ENCODE results near the gene RTL1.

Gene RTL1

DNA sequence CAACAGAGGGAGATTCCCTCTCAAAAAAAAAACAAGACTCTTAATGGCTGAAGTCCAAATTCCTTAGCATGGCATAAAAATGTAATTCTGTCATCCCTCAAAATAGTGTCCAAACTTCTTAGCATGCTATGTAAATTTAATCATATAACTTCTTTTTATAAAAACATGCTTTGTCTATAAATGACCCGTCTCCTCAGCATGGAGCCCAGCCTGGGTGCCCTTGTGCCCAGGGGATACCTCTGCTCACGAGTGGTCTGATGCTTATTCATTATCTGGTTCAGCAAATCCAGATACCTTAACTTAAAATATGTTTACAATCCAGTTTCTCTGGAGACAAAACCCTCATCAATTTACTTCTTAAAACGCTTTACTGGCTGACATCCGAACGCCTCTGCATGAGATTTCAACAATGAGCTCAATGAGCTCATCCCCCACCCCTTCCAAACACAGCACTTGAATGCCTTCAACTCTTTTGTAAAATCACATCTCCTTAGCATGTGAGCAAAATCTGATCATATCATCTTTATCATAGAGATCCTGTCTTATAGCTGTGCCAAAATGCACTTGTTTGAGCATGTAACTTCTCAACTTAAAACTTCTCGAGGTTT is 15.7 kb downstream of the RTL1 start:
- H3K27me3 ChIP-seq (ENCODE audit: insufficient read depth, low read length), result no peaks in the 10 kb centered on the region
- no peak overlapping the region for H3K27ac ChIP-seq (ENCODE audit: low read length)
- H3K9me3 ChIP-seq (ENCODE audit: insufficient read depth, low read depth, low read length), result no peaks in the 10 kb centered on the region
- H3K9ac ChIP-seq (ENCODE audit: low read depth, low read length), result no peak overlapping the region
- no peaks in the 10 kb centered on the region for H3K36me3 ChIP-seq (ENCODE audit: insufficient read depth, low read depth, low read length)
- peaks cover 2% of the 10 kb centered on the region; the same call in 1 of the 2 replicates for H3K4me1 ChIP-seq (ENCODE audit: insufficient read depth, low read length)
- no peak overlapping the region for H3K4me3 ChIP-seq (ENCODE audit: low read length)

DNA sequence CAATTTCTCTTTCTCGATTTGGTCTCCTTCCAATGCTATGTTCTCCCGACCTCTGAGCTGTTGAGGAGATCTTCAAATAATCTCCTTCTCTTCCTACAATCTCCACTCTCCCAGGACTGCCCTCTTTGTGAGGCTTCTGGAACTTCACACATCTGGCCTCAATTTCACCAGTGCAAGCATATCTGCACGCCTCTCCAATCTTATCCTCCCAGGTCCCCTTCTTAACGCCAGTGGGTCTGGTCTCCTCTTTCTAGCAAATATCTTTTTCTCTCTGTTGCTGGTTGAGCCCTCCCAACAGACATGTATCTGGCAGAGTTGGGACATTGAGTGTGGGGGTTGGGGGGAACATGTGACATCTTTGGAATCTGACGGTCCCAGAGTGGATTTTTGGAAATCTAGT is 17.9 kb downstream of the RTL1 start:
- Histone ChIP-seq H3K9me3 (ENCODE audit: insufficient read depth, low read depth, low read length) (no peaks in the 10 kb centered on the region; the same call in 1 of the 2 replicates), H3K36me3 (ENCODE audit: insufficient read depth, low read depth, low read length) (no peaks in the 10 kb centered on the region), H3K27me3 (ENCODE audit: insufficient read depth, low read length) (no peaks in the 10 kb centered on the region), H3K9ac (ENCODE audit: low read depth, low read length) (no peak overlapping the region), H3K27ac (ENCODE audit: low read length) (no peak overlapping the region), H3K4me1 (ENCODE audit: insufficient read depth, low read length) (peaks cover 2% of the 10 kb centered on the region; the same call in 1 of the 2 replicates), H3K4me3 (ENCODE audit: low read length) (no peak overlapping the region)

DNA sequence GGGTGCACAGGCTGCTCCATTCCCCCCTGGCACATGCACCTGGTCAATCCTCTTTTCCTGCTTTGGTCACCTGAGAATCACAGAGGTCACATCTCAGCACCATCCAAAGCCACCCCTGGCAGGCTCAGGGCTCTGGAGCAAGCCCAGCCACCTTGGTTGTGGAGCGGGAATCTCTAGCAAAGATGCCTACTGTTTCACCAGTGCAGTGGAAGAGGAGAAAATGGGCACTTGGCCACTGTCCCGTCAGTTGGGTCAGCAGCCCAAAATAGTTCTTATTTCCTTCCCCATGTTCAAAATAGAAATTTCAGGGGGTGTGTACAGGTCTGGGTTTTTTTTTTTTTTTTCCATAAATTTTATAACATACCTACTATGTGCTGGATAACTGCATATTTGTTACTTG is 18.3 kb downstream of the RTL1 start:
- no peak overlapping the region for H3K27ac ChIP-seq (ENCODE audit: low read length)
- H3K4me3 ChIP-seq (ENCODE audit: low read length), result no peak overlapping the region
- no peaks in the 10 kb centered on the region; the same call in 1 of the 2 replicates for H3K9me3 ChIP-seq (ENCODE audit: insufficient read depth, low read depth, low read length)
- H3K4me1 ChIP-seq (ENCODE audit: insufficient read depth, low read length), result peaks cover 2% of the 10 kb centered on the region; the same call in 1 of the 2 replicates
- no peaks in the 10 kb centered on the region for H3K36me3 ChIP-seq (ENCODE audit: insufficient read depth, low read depth, low read length)
- H3K27me3 ChIP-seq (ENCODE audit: insufficient read depth, low read length), result no peaks in the 10 kb centered on the region
- no peak overlapping the region for H3K9ac ChIP-seq (ENCODE audit: low read depth, low read length)

DNA sequence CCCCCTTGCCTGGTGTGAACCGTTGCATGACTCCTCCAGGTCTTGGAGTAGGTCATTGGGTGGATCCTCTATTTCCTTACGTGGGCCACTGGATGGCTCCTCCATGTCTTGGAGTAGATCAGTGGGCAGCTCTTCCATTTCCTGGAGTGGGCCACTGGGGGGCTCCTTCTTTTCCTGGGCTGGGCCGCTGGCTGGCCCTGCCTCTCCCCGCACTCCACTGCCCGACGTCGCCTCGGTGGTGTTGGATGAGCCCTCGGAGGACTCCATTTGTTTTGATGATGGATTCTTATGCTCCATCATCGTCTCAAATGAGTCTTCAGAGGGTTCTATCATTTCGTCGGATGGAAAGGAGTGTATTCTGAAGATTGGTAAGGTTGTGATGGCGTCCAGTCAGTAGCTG is 19.1 kb downstream of the RTL1 start:
- Histone ChIP-seq H3K9ac (ENCODE audit: low read depth, low read length) (no peak overlapping the region), H3K4me1 (ENCODE audit: insufficient read depth, low read length) (peaks cover 2% of the 10 kb centered on the region; the same call in 1 of the 2 replicates), H3K27me3 (ENCODE audit: insufficient read depth, low read length) (no peaks in the 10 kb centered on the region), H3K36me3 (ENCODE audit: insufficient read depth, low read depth, low read length) (no peaks in the 10 kb centered on the region), H3K4me3 (ENCODE audit: low read length) (no peak overlapping the region), H3K9me3 (ENCODE audit: insufficient read depth, low read depth, low read length) (no peaks in the 10 kb centered on the region; the same call in 1 of the 2 replicates), H3K27ac (ENCODE audit: low read length) (no peak overlapping the region)

DNA sequence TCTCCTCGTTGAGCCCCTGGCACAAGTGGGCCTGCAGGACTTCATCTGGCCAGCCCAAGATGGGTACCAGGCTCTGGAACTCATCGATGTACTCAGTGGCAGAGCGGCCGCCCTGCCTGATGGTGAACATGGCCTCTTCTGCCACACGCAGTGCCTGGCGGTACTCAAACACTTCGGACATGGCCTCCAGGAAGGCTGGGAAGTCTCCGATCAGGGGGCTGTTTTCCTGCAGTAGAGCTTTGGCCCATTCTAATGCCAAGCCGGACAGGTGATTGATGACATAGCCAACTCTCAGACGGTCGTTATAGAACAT is 19.8 kb downstream of the RTL1 start:
- Histone ChIP-seq H3K36me3 (ENCODE audit: insufficient read depth, low read depth, low read length) (no peaks in the 10 kb centered on the region), H3K4me1 (ENCODE audit: insufficient read depth, low read length) (peaks cover 2% of the 10 kb centered on the region; the same call in 1 of the 2 replicates), H3K4me3 (ENCODE audit: low read length) (no peak overlapping the region), H3K27ac (ENCODE audit: low read length) (no peak overlapping the region), H3K27me3 (ENCODE audit: insufficient read depth, low read length) (no peaks in the 10 kb centered on the region), H3K9me3 (ENCODE audit: insufficient read depth, low read depth, low read length) (no peaks in the 10 kb centered on the region; the same call in 1 of the 2 replicates), H3K9ac (ENCODE audit: low read depth, low read length) (no peak overlapping the region)

DNA sequence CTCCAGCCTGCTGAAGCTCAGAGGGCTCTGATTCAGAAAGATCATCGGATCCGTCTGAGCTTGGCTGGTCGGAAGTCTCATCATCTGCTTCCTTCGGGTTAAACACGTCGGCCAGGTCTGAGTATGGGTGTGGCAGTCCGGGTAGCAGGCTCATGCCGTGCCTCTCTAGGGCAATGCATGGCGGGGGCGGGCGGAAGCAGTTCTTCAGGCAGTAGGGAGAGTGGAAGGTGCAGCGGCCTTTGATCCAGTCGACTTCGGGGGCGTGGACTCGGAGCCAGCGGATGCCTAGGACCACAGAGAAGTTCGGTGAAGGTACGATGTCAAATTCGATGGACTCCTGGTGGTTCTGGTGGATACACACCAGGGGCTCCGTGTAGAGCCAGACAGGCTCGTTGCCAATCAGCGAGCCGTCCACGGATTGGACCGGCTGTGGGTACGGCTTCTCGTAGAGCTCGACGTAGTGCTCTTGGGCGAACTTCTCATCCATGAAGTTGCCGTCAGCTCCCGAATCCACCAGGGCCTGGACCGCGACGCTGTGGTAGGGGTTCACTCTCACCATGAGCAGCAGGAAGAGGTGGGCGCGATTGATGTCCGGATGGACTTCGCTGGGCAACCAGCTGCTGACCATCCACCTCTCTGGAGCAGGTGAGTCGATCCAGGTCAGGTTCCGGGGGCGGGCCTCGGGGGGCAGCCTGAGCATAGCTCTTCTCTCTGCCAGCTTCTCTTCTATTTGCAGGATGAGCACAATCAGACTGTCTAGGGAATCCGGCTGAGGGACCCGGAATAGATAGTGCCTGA is 20.3 kb downstream of the RTL1 start:
- Histone ChIP-seq H3K36me3 (ENCODE audit: insufficient read depth, low read depth, low read length) (no peaks in the 10 kb centered on the region), H3K4me3 (ENCODE audit: low read length) (no peak overlapping the region), H3K9ac (ENCODE audit: low read depth, low read length) (no peak overlapping the region), H3K4me1 (ENCODE audit: insufficient read depth, low read length) (peaks cover 2% of the 10 kb centered on the region; the same call in 1 of the 2 replicates), H3K9me3 (ENCODE audit: insufficient read depth, low read depth, low read length) (no peaks in the 10 kb centered on the region; the same call in 1 of the 2 replicates), H3K27ac (ENCODE audit: low read length) (no peak overlapping the region), H3K27me3 (ENCODE audit: insufficient read depth, low read length) (no peaks in the 10 kb centered on the region)

DNA sequence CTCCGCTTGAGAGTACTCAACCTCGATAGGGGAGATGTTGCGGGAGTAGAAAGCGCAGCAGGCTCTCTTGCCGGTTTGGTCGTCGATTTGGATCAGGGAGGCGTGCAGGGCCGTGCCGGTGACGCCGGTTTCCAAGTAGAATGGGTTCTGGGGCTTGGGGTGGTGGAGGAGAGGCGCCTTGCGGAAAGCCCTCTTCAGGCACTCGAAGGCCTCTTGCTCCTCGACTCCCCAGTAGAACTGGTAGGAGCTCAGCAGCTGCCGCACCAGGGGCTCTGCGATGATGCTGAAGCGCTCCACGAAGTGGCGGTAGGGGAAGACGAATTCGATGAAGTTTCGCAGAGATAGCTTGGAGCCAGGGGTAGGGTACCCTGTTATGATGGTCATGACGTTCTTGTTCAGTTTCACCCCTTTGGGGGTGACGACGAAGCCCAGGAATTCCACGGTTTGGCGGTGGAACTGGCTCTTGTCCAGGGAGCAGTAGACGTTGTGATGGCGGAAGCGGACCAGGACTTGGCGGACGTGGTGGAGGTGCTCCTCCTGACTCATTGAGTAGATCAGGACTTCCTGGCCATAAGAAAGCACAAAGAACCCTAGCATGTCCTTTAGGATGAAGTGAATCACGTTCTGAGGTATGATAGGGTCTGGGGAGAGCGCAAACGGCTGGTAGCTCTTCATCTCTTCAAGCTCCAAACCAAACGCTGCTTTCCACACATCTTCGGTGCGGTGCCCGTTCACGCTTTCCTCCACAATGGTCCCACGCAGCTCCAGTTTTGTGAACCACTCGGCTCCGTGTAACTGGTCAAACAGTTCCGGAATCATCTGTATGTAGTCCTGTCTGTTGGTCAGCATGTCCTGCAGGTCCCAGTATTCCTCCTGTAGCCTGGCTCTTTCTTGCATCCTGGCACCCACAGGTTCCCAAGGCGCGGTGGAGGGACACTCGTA is 21.2 kb downstream of the RTL1 start:
- no peaks in the 10 kb centered on the region; the same call in 1 of the 2 replicates for H3K4me1 ChIP-seq (ENCODE audit: insufficient read depth, low read length)
- H3K27me3 ChIP-seq (ENCODE audit: insufficient read depth, low read length), result no peaks in the 10 kb centered on the region
- H3K9me3 ChIP-seq (ENCODE audit: insufficient read depth, low read depth, low read length), result no peaks in the 10 kb centered on the region; the same call in 1 of the 2 replicates
- H3K4me3 ChIP-seq (ENCODE audit: low read length), result no peak overlapping the region
- H3K36me3 ChIP-seq (ENCODE audit: insufficient read depth, low read depth, low read length), result no peaks in the 10 kb centered on the region
- H3K9ac ChIP-seq (ENCODE audit: low read depth, low read length), result no peak overlapping the region
- no peak overlapping the region for H3K27ac ChIP-seq (ENCODE audit: low read length)

DNA sequence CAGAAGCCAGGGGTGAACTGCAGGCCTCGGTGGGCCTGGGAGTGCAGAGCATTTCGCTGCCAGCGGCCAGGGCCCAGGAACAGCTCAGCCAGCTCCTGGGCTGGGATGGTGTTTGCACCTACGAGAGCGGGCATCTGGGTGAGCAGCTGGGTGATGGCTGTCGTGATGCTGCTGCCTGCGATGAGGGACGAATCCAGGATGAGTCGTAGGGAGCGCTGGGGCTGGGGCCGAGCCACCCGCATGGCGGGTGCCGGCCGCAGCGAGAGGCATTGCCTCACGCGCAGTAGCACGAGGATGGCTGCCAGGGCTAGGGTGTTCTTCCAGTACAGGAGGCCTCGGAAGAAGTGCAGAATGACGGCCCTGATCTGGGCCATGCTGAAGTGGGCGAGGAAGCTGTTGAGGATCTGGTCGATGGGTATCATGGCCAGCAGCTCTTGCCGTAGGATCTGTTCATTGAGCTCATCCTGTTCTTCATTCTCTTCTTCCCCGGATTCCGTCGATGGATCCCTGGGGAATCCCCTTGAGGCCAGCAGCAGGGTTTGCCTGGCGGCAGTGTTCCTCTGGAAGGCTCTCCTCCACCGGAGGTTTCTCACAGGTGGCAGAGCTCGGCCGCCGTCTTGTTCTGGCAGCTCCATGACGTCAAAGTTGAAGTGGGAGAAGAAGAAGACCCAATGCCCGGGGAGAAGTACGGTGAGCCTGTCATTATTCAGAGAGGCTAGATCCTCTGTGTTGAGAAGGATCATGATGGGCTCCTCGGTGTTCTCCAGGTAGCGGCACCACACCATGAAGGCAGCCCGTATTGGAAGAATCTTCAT is 22.1 kb downstream of the RTL1 start:
- H3K4me3 ChIP-seq (ENCODE audit: low read length), result no peak overlapping the region
- no peaks in the 10 kb centered on the region for H3K4me1 ChIP-seq (ENCODE audit: insufficient read depth, low read length)
- H3K27me3 ChIP-seq (ENCODE audit: insufficient read depth, low read length), result no peaks in the 10 kb centered on the region
- H3K27ac ChIP-seq (ENCODE audit: low read length), result no peak overlapping the region
- no peaks in the 10 kb centered on the region for H3K36me3 ChIP-seq (ENCODE audit: insufficient read depth, low read depth, low read length)
- H3K9ac ChIP-seq (ENCODE audit: low read depth, low read length), result no peak overlapping the region
- H3K9me3 ChIP-seq (ENCODE audit: insufficient read depth, low read depth, low read length), result no peaks in the 10 kb centered on the region; the same call in 1 of the 2 replicates

DNA sequence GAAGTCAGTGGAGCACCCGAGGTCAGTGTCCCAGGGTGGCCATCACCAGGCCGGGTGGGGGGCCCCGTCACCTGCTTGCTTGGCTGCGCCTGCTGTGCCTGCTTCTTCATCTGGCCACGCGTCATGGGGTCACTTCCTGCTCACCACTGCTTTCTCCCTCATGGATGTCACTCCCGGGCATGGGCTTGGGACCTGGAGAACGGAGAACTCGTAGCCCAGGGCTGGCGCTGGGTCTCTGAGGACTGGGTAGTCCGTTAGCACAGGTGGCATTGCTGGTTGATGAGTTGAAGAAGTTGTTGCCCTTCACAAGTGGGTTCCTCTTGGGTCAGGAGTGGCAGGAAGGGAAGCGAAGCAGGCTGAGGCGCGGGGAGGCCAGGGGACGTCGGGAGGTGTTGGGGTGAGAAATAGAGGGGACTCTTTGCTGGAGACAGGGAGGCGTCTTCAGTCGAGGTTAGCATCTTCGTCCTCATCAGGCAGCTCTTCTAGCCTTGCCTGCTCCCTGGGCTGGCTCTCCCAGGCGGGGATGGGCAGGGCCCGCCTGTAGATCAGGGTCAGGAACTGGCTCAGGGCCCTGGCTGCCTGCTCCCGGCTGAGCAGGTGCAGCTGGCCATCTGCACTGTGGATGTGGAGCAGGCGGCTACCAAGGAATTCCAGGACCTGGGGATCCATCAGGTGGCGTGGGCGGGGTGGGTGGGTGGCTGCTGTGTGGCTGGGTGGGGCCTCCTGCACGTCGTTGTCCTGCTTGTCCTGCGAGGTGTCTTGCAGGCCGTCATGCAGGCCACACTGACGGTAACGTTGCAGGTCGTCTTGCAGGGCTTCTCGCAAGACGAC is 23.0 kb downstream of the RTL1 start:
- Histone ChIP-seq H3K4me3 (ENCODE audit: low read length) (no peak overlapping the region), H3K9ac (ENCODE audit: low read depth, low read length) (no peak overlapping the region), H3K9me3 (ENCODE audit: insufficient read depth, low read depth, low read length) (no peaks in the 10 kb centered on the region; the same call in 1 of the 2 replicates), H3K4me1 (ENCODE audit: insufficient read depth, low read length) (no peaks in the 10 kb centered on the region), H3K36me3 (ENCODE audit: insufficient read depth, low read depth, low read length) (no peaks in the 10 kb centered on the region), H3K27me3 (ENCODE audit: insufficient read depth, low read length) (no peaks in the 10 kb centered on the region), H3K27ac (ENCODE audit: low read length) (no peak overlapping the region)

DNA sequence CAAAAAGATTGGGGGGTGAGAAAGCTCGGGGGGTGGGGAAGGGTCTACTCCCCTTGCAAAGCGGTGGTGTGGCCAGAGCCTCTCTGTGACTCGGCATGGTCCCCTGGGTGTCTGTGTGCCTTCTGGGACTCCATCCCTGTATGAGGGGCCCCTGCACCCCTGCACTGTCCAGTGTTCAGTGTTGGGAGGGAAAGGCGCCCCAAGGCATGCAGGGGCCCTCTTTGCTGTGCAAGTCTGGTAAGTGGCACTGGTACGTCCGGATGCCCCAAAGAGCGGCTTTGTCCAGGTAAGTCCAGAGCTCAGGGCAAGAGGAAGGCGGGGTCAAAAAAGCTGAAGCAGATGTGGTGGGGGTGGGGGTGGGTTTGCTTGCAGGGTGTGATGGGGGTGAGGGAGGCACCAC is 23.7 kb downstream of the RTL1 start:
- no peak overlapping the region for H3K9ac ChIP-seq (ENCODE audit: low read depth, low read length)
- no peaks in the 10 kb centered on the region for H3K27me3 ChIP-seq (ENCODE audit: insufficient read depth, low read length)
- no peaks in the 10 kb centered on the region; the same call in 1 of the 2 replicates for H3K9me3 ChIP-seq (ENCODE audit: insufficient read depth, low read depth, low read length)
- H3K27ac ChIP-seq (ENCODE audit: low read length), result no peak overlapping the region
- H3K36me3 ChIP-seq (ENCODE audit: insufficient read depth, low read depth, low read length), result no peaks in the 10 kb centered on the region
- no peaks in the 10 kb centered on the region for H3K4me1 ChIP-seq (ENCODE audit: insufficient read depth, low read length)
- no peak overlapping the region for H3K4me3 ChIP-seq (ENCODE audit: low read length)

Measured in iPS-20b (cell line).